GM12864 (cell line): ENCODE results near the gene CNPY4.

Experiments
- DNase-seq: peaks from one replicate; pipeline ENCODE4 v3.0.0-alpha.2; 2011; ENCODE audit warnings: low read depth
- H3K4me3 ChIP-seq: 2 replicates; pipeline ENCODE4 v1.5.1; 2011; ENCODE audit warnings: mild to moderate bottlenecking, low read depth, low read length, control low read depth
- CTCF ChIP-seq: IDR thresholded peaks from 2 replicates; pipeline ENCODE4 v1.5.1; 2011; ENCODE audit warnings: low read depth, mild to moderate bottlenecking, moderate library complexity, low read length, control low read depth, inconsistent platforms; ENCODE audit errors: missing control alignments

CNPY4 gene

GRCh38 chr7:100091411-100092181 lies 27.8 kb upstream of the CNPY4 start:
- no peak overlapping the region for H3K4me3 ChIP-seq
- TF ChIP-seq CTCF: no peak
- DNase-seq: no peak

GRCh38 chr7:100093054-100093453 lies 26.4 kb upstream of the CNPY4 start:
- no peak for TF ChIP-seq CTCF
- DNase-seq: no peak

GRCh38 chr7:100093498-100093897 lies 25.9 kb upstream of the CNPY4 start:
- H3K4me3 ChIP-seq: no peak overlapping the region
- no peak for TF ChIP-seq CTCF
- no peak for DNase-seq

More at GRCh38 chr7:100093054-100093453, 26.4 kb upstream of the CNPY4 start:
- no peak overlapping the region for H3K4me3 ChIP-seq

- no peak for TF ChIP-seq CTCF
- DNase-seq: no peak
- no peak overlapping the region for H3K4me3 ChIP-seq
These were observed 25.4 kb upstream of the CNPY4 start for GRCh38 chr7:100093925-100094486.

- H3K4me3 ChIP-seq: no peak overlapping the region
- DNase-seq: no peak
- no peak for TF ChIP-seq CTCF
These were observed 24.1 kb upstream of the CNPY4 start for GRCh38 chr7:100095289-100095688.

GRCh38 chr7:100095704-100096103 lies 23.7 kb upstream of the CNPY4 start:
- no peak for TF ChIP-seq CTCF
- DNase-seq: no peak
- H3K4me3 ChIP-seq: no peak overlapping the region

GRCh38 chr7:100098913-100099312 lies 20.5 kb upstream of the CNPY4 start:
- DNase-seq: no peak
- TF ChIP-seq CTCF: no peak
- no peak overlapping the region for H3K4me3 ChIP-seq
